ENCODE results near the gene NME1.
"Not testable (repeated sequence)": the region's sequence is repeated elsewhere in the genome, so short reads cannot be mapped to it uniquely, and the experiment has no call there.

Gene NME1

DNA sequence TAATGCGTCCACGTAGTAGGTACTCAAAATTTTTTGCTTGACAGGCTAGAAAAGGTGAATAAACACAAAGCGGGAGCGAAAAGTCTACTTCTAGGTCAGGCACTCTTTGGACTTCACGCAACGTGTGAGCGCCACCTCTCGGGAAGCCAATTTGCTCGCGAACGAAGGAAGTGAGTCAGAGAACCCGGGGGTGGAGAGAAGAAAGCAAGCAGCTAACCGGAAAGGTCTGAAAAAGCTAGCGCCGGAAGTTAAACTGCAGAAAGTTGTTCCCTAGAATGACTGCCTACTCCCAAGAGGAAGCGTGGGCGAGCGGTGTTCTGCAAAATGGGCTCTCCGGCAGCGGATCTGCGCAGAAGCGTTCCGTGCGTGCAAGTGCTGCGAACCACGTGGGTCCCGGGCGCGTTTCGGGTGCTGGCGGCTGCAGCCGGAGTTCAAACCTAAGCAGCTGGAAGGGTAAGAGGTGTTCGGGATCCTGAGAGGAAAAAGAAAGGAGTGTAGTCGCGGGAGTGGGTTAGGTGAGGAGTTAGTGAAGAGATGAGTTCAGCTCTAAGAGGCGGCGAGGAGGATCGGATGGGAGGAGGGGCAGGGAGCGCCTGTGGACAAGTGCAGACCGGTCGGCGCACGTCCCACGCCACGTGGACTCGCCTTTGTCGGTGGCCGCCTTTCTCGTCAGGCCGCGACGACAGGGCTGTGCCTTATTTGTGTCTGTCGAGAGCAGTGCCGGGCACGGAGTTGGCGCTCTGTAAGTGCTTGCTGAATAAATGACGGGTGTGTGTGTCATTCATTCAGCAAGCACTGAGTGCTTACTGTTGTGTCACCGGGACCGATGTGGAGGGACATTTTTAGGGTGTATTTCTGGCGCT lies at the start of gene NME1:
Gene NME1 (plus strand): TSS at position 350 of the 863 bp plus-strand sequence. CDS start 2,096 bp downstream, outside the sequence.
- peak; percentile 86 for FAIRE-seq

GRCh38 chr17:51107778-51108177 lies 45.6 kb upstream of the NME1 start:
- no peak for DNase-seq (ENCODE audit: low spot score)
- FAIRE-seq, result no peak

More for the DNA sequence above, at the start of gene NME1:
- DNase-seq (ENCODE audit: low spot score), result peak; percentile 99

DNA sequence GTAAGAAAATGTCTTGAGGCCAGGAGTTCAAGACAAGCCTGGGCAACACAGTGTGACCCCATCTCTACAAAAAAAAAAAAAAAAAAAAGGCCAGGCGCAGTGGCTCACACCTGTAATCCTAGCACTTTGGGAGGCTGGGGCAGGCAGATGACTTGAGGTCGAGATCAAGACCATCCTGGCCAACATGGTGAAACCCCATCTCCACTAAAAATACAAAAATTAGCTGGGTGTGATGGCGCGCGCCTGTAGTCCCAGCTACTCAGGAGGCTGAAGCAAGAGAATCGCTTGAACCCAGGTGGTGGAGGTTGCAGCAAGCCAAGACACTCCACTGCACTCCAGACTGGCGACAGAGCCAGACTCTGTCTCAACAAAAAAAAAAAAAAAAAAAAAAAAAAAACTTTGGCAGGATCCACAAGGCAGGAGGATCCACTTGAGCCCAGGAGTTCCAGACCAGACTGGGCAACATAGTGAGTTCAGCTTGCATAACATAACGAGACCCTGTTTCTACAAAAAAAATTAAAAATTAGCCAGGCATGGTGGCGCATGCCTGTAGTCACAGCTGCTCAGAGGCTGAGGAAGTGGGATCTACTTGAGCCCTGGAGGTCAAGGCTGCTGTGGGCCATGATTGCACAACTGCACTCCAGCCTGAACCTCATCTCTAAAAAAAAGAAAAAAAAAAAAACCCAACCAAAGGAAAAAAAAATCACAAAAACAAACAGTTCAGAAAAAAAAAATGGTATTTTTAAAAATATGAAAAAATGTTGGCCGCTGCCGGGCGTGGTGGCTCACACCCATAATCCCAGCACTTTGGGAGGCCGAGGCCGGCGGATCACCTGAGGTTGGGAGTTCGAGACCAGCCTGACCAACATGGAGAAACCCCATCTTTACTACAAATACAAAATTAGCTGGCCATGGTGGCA lies 40.8 kb upstream of the NME1 start:
- FAIRE-seq (peak; percentile 84), DNase-seq (ENCODE audit: low spot score) (peak; percentile 68)

DNA sequence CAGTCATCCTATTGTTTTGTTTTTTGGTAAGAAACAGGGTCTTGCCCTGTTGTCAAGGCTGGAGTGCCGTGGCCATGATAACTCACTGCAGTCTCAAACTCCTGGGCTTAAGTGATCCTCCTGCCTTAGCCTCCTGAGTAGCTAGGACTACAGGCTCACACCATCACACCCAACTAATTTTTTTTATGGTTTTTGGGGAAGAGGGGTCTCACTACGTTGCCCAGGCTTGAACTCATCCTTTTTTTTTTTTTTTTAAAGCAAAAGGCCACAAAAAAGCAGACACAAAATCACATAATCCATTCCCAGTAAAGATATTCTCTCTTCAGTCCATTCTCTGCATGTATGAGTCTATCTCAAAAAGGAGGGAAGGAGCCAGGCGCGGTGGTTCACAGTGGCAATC lies 38.2 kb upstream of the NME1 start:
- FAIRE-seq, result no peak

GRCh38 chr17:51118330-51119195 lies 34.8 kb upstream of the NME1 start:
- DNase-seq (ENCODE audit: low spot score) (no peak), FAIRE-seq (no peak)

More for the DNA sequence above, 38.2 kb upstream of the NME1 start:
- no peak for DNase-seq (ENCODE audit: low spot score)

GRCh38 chr17:51119415-51120356 lies 33.7 kb upstream of the NME1 start:
- DNase-seq (ENCODE audit: low spot score), result peak; percentile 18
- no peak for FAIRE-seq

DNA sequence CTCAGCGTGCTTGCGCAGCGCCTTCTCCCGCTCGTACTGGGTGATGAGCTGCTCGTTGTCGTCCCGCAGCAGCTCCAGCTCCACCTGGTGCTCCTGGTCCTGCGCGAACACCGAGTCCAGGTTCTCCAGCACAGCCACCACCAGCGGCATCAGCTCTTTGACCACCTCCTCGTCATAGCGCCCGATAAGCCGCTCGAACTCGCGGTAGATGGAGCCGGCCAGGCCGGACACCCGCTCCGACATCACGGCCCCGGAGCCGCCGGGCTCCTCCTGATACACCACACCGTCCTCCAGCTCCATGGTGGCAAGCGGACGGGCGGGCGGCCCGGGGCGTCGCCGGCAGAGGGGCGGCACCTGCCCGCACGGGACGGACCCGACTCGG lies 33.0 kb upstream of the NME1 start:
- DNase-seq (ENCODE audit: low spot score) (no peak), FAIRE-seq (no peak)

GRCh38 chr17:51120739-51121619 lies 32.4 kb upstream of the NME1 start, which contains the start of gene SPAG9:
Gene SPAG9, minus strand, starts transcription at chr17:51120868. Its CDS starts 212 bp downstream, at chr17:51120656.
- FAIRE-seq, result no peak
- peak; percentile 89 for DNase-seq (ENCODE audit: low spot score)

DNA sequence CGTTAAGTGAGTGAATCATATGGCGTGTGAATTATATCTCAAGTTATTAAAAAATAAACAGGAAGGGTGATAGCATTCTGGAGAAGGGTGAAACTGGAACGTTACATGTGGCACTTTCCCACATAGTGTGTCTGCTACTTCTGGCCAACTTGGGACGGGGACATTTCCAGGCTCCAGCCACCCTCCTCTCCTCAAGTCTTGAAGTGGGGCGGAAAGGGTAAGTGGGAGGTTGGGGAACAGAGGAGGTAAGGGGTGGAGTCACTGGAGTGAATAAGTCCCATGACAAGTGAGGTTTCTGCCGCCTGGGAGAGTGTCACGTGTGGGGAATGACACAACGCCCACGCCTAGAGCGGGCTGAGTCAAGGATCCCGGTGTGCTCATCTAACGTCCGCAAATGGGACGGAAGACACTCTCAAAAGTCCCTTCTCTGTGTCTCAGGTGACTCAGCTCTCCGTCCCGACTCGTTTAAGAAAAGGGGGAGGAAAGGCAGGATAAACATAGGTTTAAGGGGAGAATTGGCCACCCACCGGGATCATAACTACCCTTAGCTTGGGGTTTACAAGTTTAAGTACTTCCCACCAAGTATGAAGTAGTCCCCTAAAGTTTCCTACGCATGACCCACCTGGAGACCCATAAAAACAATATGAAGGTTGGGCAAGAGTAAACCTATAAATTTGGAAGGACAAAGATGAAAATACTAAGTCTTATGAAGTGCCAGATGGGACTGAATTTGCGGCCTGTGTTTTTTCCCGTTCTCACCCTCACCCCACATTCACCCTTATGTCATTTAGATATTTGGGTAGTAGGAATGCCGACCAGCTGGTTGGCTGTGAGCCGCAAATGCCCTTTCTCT lies 31.5 kb upstream of the NME1 start:
- DNase-seq (ENCODE audit: low spot score) (peak; percentile 98), FAIRE-seq (peak; percentile 88)

DNA sequence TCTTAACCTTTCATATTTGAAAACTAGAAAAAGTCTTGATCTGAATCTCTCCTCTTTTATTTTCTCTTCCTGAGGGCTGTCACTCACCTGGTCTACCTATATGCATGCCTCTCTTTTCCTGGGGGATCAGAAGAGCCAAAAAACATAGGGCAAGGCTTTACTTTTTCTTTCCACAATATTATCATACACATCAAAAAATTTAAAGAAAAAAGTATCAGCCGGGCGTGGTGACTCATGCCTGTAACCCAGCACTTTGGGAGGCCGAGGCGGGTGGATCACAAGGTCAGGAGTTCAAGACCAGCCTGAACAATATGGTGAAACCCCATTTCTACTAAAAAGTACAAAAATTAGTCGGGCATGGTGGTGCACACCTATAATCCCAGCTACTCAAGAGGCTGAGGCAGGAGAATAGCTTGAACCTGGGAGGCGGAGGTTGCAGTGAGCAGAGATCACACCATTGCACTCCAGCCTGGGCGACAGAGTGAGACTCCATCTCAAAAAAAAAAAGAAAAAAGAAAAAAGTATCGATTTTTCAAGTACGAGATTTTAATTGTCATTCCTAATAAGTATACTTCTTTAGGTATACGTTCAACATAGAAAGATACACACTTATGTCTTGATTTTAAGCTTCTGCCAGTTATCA lies 30.8 kb upstream of the NME1 start:
- not testable (repeated sequence) for DNase-seq (ENCODE audit: low spot score); FAIRE-seq

- DNase-seq (ENCODE audit: low spot score), result peak; percentile 36
- FAIRE-seq, result peak; percentile 22
These were observed 28.5 kb upstream of the NME1 start for GRCh38 chr17:51124640-51125503.

- FAIRE-seq, result no peak
- no peak for DNase-seq (ENCODE audit: low spot score)
These were observed 25.3 kb upstream of the NME1 start for GRCh38 chr17:51128076-51128475.

GRCh38 chr17:51132964-51133319 lies 20.4 kb upstream of the NME1 start:
- DNase-seq (ENCODE audit: low spot score) (peak; percentile 27), FAIRE-seq (no peak)

GRCh38 chr17:51133365-51133764 lies 20.0 kb upstream of the NME1 start:
- no peak for FAIRE-seq
- no peak for DNase-seq (ENCODE audit: low spot score)

GRCh38 chr17:51135956-51136355 lies 17.4 kb upstream of the NME1 start:
- DNase-seq (ENCODE audit: low spot score) (no peak), FAIRE-seq (no peak)

GRCh38 chr17:51142597-51142996 lies 10.8 kb upstream of the NME1 start:
- no peak for FAIRE-seq
- DNase-seq (ENCODE audit: low spot score), result no peak

All from RCC 7860 (cell line).